WTC11 (cell line): Measurements from ENCODE around the gene ZNF304. TPM values are rescaled to one million over a fixed set of nuclear protein-coding genes. Genes with fewer than 3 reads are reported as not detected.

Source experiments
- ATAC-seq: fragments of 200-7000 bp; cut with Tn5 transposase; 2 replicates; pipeline ENCODE4 v1.10.0; 2021; ENCODE audit warnings: mild to moderate bottlenecking, moderate library complexity
- CTCF ChIA-PET: fragments of 300-600 bp; sonication (Branson Sonifier 250); formaldehyde crosslinking; loops from one replicate; lab custom pipeline; 2021; ENCODE audit warnings: antibody characterized with exemption; lab: Charles Lee
- POLR2A ChIA-PET: fragments of 350-600 bp; sonication (Branson Sonifier 250); formaldehyde crosslinking; loops from one replicate; lab custom pipeline; 2021; ENCODE audit warnings: antibody characterized with exemption; lab: Charles Lee
- DNase-seq: peaks from one replicate; pipeline ENCODE4 v3.0.0; 2021; ENCODE audit warnings: low spot score
- H3K27ac Mint-ChIP-seq: 2 replicates; pipeline ENCODE4 v1.8.0; 2021; ENCODE audit warnings: mixed read lengths
- H3K27me3 Mint-ChIP-seq: 2 replicates; pipeline ENCODE4 v1.8.0; 2021; ENCODE audit warnings: low read depth, mild to moderate bottlenecking, moderate library complexity, mixed read lengths
- H3K36me3 Mint-ChIP-seq: 2 replicates; pipeline ENCODE4 v1.8.0; 2021; ENCODE audit warnings: mixed read lengths
- H3K4me1 Mint-ChIP-seq: 2 replicates; pipeline ENCODE4 v1.8.0; 2022; ENCODE audit warnings: mixed read lengths
- H3K4me3 Mint-ChIP-seq: 2 replicates; pipeline ENCODE4 v1.8.0; 2021; ENCODE audit warnings: mild to moderate bottlenecking, moderate library complexity, mixed read lengths
- H3K9me3 Mint-ChIP-seq: 2 replicates; pipeline ENCODE4 v1.8.0; 2021; ENCODE audit warnings: mixed read lengths
- ATF3 ChIP-seq: sonication (generic); formaldehyde crosslinking; conservative IDR thresholded peaks from 2 replicates; pipeline ENCODE4 v1.8.1; 2022; ENCODE audit warnings: mild to moderate bottlenecking, missing genetic modification reagents
- CREB1 ChIP-seq: sonication (generic); formaldehyde crosslinking; IDR thresholded peaks from 2 replicates; pipeline ENCODE4 v1.8.0; 2023; ENCODE audit warnings: mild to moderate bottlenecking, missing genetic modification reagents
- CREM ChIP-seq: sonication (generic); formaldehyde crosslinking; IDR thresholded peaks from 2 replicates; pipeline ENCODE4 v1.8.1; 2022; ENCODE audit warnings: mild to moderate bottlenecking, missing genetic modification reagents, moderate library complexity
- ELF4 ChIP-seq: sonication (generic); formaldehyde crosslinking; IDR thresholded peaks from 2 replicates; pipeline ENCODE4 v1.8.1; 2022; ENCODE audit warnings: low read depth, mild to moderate bottlenecking, moderate library complexity, missing genetic modification reagents
- ETV6 ChIP-seq: sonication (generic); formaldehyde crosslinking; IDR thresholded peaks from 2 replicates; pipeline ENCODE4 v1.8.1; 2022; ENCODE audit warnings: mild to moderate bottlenecking, missing genetic modification reagents
- GRHL2 ChIP-seq: fragments of 250-450 bp; sonication (Bioruptor Pico); IDR thresholded peaks from 2 replicates; pipeline ENCODE4 v1.8.0; 2022; ENCODE audit warnings: mild to moderate bottlenecking, moderate library complexity; ENCODE audit not compliant: insufficient replicate concordance, severe bottlenecking
- HMGXB4 ChIP-seq: sonication (generic); formaldehyde crosslinking; IDR thresholded peaks from 2 replicates; pipeline ENCODE4 v1.8.1; 2023; ENCODE audit warnings: mild to moderate bottlenecking, moderate library complexity, missing genetic modification reagents
- JUN ChIP-seq: sonication (generic); formaldehyde crosslinking; IDR thresholded peaks from 2 replicates; pipeline ENCODE4 v1.8.0; 2023; ENCODE audit warnings: mild to moderate bottlenecking, missing genetic modification reagents
- MYBL2 ChIP-seq: sonication (generic); formaldehyde crosslinking; IDR thresholded peaks from 2 replicates; pipeline ENCODE4 v1.8.1; 2023; ENCODE audit warnings: mild to moderate bottlenecking, moderate library complexity, missing genetic modification reagents
- NR1H2 ChIP-seq: sonication (generic); formaldehyde crosslinking; IDR thresholded peaks from 2 replicates; pipeline ENCODE4 v1.9.0; 2021; ENCODE audit warnings: mild to moderate bottlenecking, moderate library complexity, missing genetic modification reagents
- NR3C1 ChIP-seq: sonication (generic); formaldehyde crosslinking; conservative IDR thresholded peaks from 2 replicates; pipeline ENCODE4 v1.8.1; 2023; ENCODE audit warnings: low read depth, mild to moderate bottlenecking, missing genetic modification reagents
- SOX15 ChIP-seq: fragments of 250-450 bp; sonication (Bioruptor Pico); IDR thresholded peaks from 2 replicates; pipeline ENCODE4 v1.9.0; 2021; ENCODE audit warnings: mild to moderate bottlenecking
- TCF7 ChIP-seq: sonication (generic); formaldehyde crosslinking; IDR thresholded peaks from 2 replicates; pipeline ENCODE4 v1.8.0; 2022; ENCODE audit warnings: mild to moderate bottlenecking, low read depth, missing genetic modification reagents, moderate library complexity
- TP53 ChIP-seq: sonication (generic); formaldehyde crosslinking; IDR thresholded peaks from 2 replicates; pipeline ENCODE4 v1.8.1; 2023; ENCODE audit warnings: mild to moderate bottlenecking, missing genetic modification reagents
- ZNF121 ChIP-seq: sonication (generic); formaldehyde crosslinking; IDR thresholded peaks from 2 replicates; pipeline ENCODE4 v1.8.0; 2023; ENCODE audit warnings: missing genetic modification reagents
- ZNF263 ChIP-seq: sonication (generic); formaldehyde crosslinking; IDR thresholded peaks from 2 replicates; pipeline ENCODE4 v1.8.1; 2022; ENCODE audit warnings: low read depth, mild to moderate bottlenecking, moderate library complexity, missing genetic modification reagents
- ZNF317 ChIP-seq: sonication (generic); formaldehyde crosslinking; IDR thresholded peaks from 2 replicates; pipeline ENCODE4 v1.8.1; 2023; ENCODE audit warnings: low read depth, mild to moderate bottlenecking, moderate library complexity, missing genetic modification reagents, borderline replicate concordance
- ZNF396 ChIP-seq: fragments of 250-450 bp; sonication (Bioruptor Pico); IDR thresholded peaks from 2 replicates; pipeline ENCODE4 v1.8.0; 2021; ENCODE audit warnings: mild to moderate bottlenecking, moderate library complexity, borderline replicate concordance
- total RNA-seq: library from RNA; stranded (reverse); gene quantifications from 3 replicates; pipeline ENCODE4 v1.2.3, GENCODE V29; 2021
- TF ChIP-seq, protein P1 (sequence below): sonication (generic); formaldehyde crosslinking; IDR thresholded peaks from 2 replicates; pipeline ENCODE4 v1.8.1; 2023; ENCODE audit warnings: mild to moderate bottlenecking, missing genetic modification reagents
- TF ChIP-seq, protein P2 (sequence below): fragments of 250-450 bp; sonication (Bioruptor Pico); conservative IDR thresholded peaks from 2 replicates; pipeline ENCODE4 v1.9.0; 2021; ENCODE audit warnings: mild to moderate bottlenecking

ZNF304 gene
- total RNA-seq, 1 experiment from 2014 or later, result 11.0 TPM

GRCh38 chr19:57357406-57357805 is 6.3 kb downstream of the ZNF304 start:
- ATAC-seq, result no peak
- peaks cover 38% of the 10 kb centered on the region for H3K36me3 Mint-ChIP-seq
- POLR2A ChIA-PET, result no interaction called here

GRCh38 chr19:57359300-57359699 is 8.2 kb downstream of the ZNF304 start:
- no peak for DNase-seq
- H3K4me1 Mint-ChIP-seq, result peaks cover 10% of the 10 kb centered on the region

More at GRCh38 chr19:57357406-57357805, 6.3 kb downstream of the ZNF304 start:
- Mint-ChIP-seq H3K9me3 (no peaks in the 10 kb centered on the region), H3K4me3 (no peak overlapping the region)
- TF ChIP-seq TCF7 (no peak), ZNF396 (CRISPR knock-in tag) (no peak)
- TF ChIP-seq, protein P1, sequence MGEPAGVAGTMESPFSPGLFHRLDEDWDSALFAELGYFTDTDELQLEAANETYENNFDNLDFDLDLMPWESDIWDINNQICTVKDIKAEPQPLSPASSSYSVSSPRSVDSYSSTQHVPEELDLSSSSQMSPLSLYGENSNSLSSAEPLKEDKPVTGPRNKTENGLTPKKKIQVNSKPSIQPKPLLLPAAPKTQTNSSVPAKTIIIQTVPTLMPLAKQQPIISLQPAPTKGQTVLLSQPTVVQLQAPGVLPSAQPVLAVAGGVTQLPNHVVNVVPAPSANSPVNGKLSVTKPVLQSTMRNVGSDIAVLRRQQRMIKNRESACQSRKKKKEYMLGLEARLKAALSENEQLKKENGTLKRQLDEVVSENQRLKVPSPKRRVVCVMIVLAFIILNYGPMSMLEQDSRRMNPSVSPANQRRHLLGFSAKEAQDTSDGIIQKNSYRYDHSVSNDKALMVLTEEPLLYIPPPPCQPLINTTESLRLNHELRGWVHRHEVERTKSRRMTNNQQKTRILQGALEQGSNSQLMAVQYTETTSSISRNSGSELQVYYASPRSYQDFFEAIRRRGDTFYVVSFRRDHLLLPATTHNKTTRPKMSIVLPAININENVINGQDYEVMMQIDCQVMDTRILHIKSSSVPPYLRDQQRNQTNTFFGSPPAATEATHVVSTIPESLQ, result no peak
- TF ChIP-seq, all 79 proteins: peak for 0
- CTCF ChIA-PET, result interaction anchor here (1.1 kb wide), 1 partner anchor 48 kb away, joined by 4 read pairs; no protein-coding TSS in a partner anchor
- no peaks in the 10 kb centered on the region for H3K27me3 Mint-ChIP-seq
- DNase-seq, result no peak
- H3K4me1 Mint-ChIP-seq, result peaks cover 7% of the 10 kb centered on the region
- H3K27ac Mint-ChIP-seq, result no peak overlapping the region

More at GRCh38 chr19:57359300-57359699, 8.2 kb downstream of the ZNF304 start:
- Mint-ChIP-seq H3K36me3 (peaks cover 31% of the 10 kb centered on the region), H3K4me3 (no peak overlapping the region), H3K9me3 (no peaks in the 10 kb centered on the region), H3K27ac (no peak overlapping the region)
- ATAC-seq, result no peak
- POLR2A ChIA-PET, result no interaction called here
- CTCF ChIA-PET, result no interaction called here
- TF ChIP-seq, protein P1, result no peak
- TF ChIP-seq HMGXB4 (CRISPR knock-in tag), result no peak
- no peak for TF ChIP-seq SOX15 (CRISPR knock-in tag)
- no peak for TF ChIP-seq ATF3 (CRISPR knock-in tag)
- TF ChIP-seq GRHL2 (CRISPR knock-in tag), result no peak
- TF ChIP-seq ELF4 (CRISPR knock-in tag), result no peak
- TF ChIP-seq JUN (CRISPR knock-in tag), result no peak
- no peak for TF ChIP-seq CREM
- no peak for TF ChIP-seq MYBL2 (CRISPR knock-in tag)
- TF ChIP-seq ZNF317, result no peak
- TF ChIP-seq NR1H2 (CRISPR knock-in tag), result no peak
- no peak for TF ChIP-seq NR3C1 (CRISPR knock-in tag)
- TF ChIP-seq CREB1, result no peak
- no peak for TF ChIP-seq ZNF121 (CRISPR knock-in tag)
- TF ChIP-seq ETV6 (CRISPR knock-in tag), result no peak
- no peak for TF ChIP-seq TP53 (CRISPR knock-in tag)
- TF ChIP-seq, protein P2, sequence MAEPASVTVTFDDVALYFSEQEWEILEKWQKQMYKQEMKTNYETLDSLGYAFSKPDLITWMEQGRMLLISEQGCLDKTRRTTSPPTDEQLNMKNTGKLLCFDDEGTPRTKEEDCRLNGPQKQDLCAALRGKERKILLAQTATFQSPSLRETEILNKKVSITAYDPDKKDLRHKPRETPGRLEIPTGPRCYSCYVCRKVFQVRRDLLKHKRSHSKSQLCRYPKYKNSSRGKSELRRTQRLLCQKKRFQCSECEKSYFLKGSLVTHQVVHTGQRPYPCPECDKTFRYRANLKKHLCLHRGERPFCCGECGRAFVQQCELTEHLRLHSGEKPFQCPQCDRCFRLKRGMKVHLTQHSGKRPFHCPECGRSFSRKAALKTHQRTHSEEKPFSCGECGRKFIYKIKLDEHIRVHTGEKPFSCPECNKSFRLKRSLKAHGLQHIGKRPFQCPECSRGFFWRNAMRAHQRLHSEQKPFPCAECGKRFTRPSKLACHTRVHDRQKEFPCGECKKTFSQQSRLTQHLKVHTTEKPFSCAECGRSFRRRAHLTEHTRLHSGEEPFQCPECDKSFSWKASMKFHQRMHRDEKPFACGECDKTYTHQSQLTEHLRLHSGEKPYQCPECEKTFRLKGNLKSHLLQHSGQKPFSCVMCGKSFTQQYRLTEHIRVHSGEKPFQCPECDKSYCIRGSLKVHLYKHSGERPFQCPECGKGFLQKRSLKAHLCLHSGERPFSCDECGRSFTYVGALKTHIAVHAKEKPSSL (CRISPR knock-in tag), result no peak
- TF ChIP-seq ZNF263 (CRISPR knock-in tag), result no peak
- TF ChIP-seq, all 79 proteins: peak for 0
- no peaks in the 10 kb centered on the region for H3K27me3 Mint-ChIP-seq
